GM21367 (cell line): Measurements from ENCODE around the gene ZIC5.
"Not testable (repeated sequence)": the region's sequence is repeated elsewhere in the genome, so short reads cannot be mapped to it uniquely, and the experiment has no call there.

ENCODE experiments used
- ATAC-seq: cut with Tn5 transposase; IDR thresholded peaks from one replicate; pipeline ENCODE4 v1.9.1; 2021; ENCODE audit not compliant: unreplicated experiment

The ZIC5 gene

GRCh38 chr13:99961636-99962035, 9.9 kb downstream of the ZIC5 start:
- ATAC-seq: no peak

- no peak for ATAC-seq
Observed at GRCh38 chr13:99960663-99961311, 10.8 kb downstream of the ZIC5 start.

GRCh38 chr13:99959540-99960230, 11.9 kb downstream of the ZIC5 start:
- ATAC-seq: no peak

GRCh38 chr13:99959127-99959539, 12.4 kb downstream of the ZIC5 start:
- ATAC-seq: no peak

- no peak for ATAC-seq
Observed at GRCh38 chr13:99958406-99959126, 13.0 kb downstream of the ZIC5 start.

GRCh38 chr13:99956473-99957349, 14.9 kb downstream of the ZIC5 start:
- no peak for ATAC-seq

GRCh38 chr13:99955747-99956472, 15.7 kb downstream of the ZIC5 start:
- ATAC-seq: no peak

- ATAC-seq: no peak
Observed at GRCh38 chr13:99955107-99955746, 16.3 kb downstream of the ZIC5 start.

GRCh38 chr13:99953138-99953755, 18.3 kb downstream of the ZIC5 start:
- no peak for ATAC-seq

- ATAC-seq: not testable (repeated sequence)
Observed at GRCh38 chr13:99951666-99952065, 19.9 kb downstream of the ZIC5 start.

- no peak for ATAC-seq
Observed at GRCh38 chr13:99949679-99950413, 21.7 kb downstream of the ZIC5 start.

- ATAC-seq: no peak
Observed at GRCh38 chr13:99948907-99949678, 22.5 kb downstream of the ZIC5 start.

- ATAC-seq: no peak
Observed at GRCh38 chr13:99948411-99948810, 23.2 kb downstream of the ZIC5 start.

- ATAC-seq: no peak
Observed at GRCh38 chr13:99947666-99948065, 23.9 kb downstream of the ZIC5 start.

- not testable (repeated sequence) for ATAC-seq
Observed at GRCh38 chr13:99945515-99945914, 26.1 kb downstream of the ZIC5 start.

GRCh38 chr13:99944606-99945005, 27.0 kb downstream of the ZIC5 start:
- no peak for ATAC-seq

- no peak for ATAC-seq
Observed at GRCh38 chr13:99944102-99944501, 27.5 kb downstream of the ZIC5 start.

GRCh38 chr13:99941911-99942310, 29.7 kb downstream of the ZIC5 start:
- no peak for ATAC-seq
